ENCODE measurements around the gene BICD1. TPM values are rescaled to one million over a fixed set of nuclear protein-coding genes. Genes with fewer than 3 reads are reported as not detected.

Gene BICD1
- total and polyA plus RNA-seq, 2 donors (not counting 1 experiment from before 2014, with no cell fraction given): 15.2 to 93.5 TPM

GRCh38 chr12:32264961-32265360 is 158.3 kb downstream of the BICD1 start:
- H3K4me1 Mint-ChIP-seq: peaks cover 37% of the 10 kb centered on the region
- peak overlapping the region; percentile 95 to 98 for H3K27ac ChIP-seq (ENCODE audit: low read length in 2 of 2)
- ChIA-PET POLR2A (interaction anchor here (0.6 to 1.5 kb wide), 9 partner anchors 9 to 904 kb away, joined by 3 to 7 read pairs (median 4); partner anchors contain the start of gene BICD1), CTCF (interaction anchor here (1.0 to 1.6 kb wide), 4 partner anchors 35 to 204 kb away, joined by 3 to 6 read pairs (median 5); no protein-coding TSS in a partner anchor)
- no peak overlapping the region for H2AFZ ChIP-seq (ENCODE audit: insufficient read depth, low read depth, low read length, poor library complexity, severe bottlenecking)
- intact Hi-C loops (cut with micrococcal nuclease): loop anchor here (1.0 to 5.0 kb wide), 4 partner anchors 8 to 948 kb away; no protein-coding TSS in a partner anchor
- peak overlapping the region in 1 of 5 experiments; percentile 11 for H3K4me3 ChIP-seq (ENCODE audit: control extremely low read depth in 1 of 5, extremely low read depth in 1 of 5, insufficient read depth in 1 of 5, low read depth in 2 of 5, low read length in 4 of 5)
- H3K4me1 ChIP-seq (ENCODE audit: control insufficient read depth in 2 of 2, insufficient read depth in 2 of 2, low read length in 2 of 2): peaks cover 39 to 40% of the 10 kb centered on the region in 2 donors
- H4K20me1 ChIP-seq (ENCODE audit: control insufficient read depth, insufficient read depth, low read length, poor library complexity, severe bottlenecking): no peaks in the 10 kb centered on the region
- peak overlapping the region; percentile 82 for H3K27ac Mint-ChIP-seq
- peaks cover 0 to 3% of the 10 kb centered on the region in 2 experiments for H3K36me3 ChIP-seq (replicated peaks in 1 of 2; ENCODE audit: control extremely low read depth in 1 of 2, control insufficient read depth in 1 of 2, extremely low read depth in 1 of 2, insufficient read depth in 2 of 2, low read length in 1 of 2)
- H3K27me3 ChIP-seq (replicated peaks in 1 of 4; ENCODE audit: control extremely low read depth in 1 of 4, control insufficient read depth in 3 of 4, insufficient read depth in 4 of 4, low read length in 3 of 4): no peaks in the 10 kb centered on the region
- peaks cover 42% of the 10 kb centered on the region for H3K79me2 ChIP-seq (ENCODE audit: control insufficient read depth, insufficient read depth, low read length)
- H3K9me3 Mint-ChIP-seq (ENCODE audit: insufficient read depth): no peaks in the 10 kb centered on the region
- peak overlapping the region; percentile 67 for H3K4me2 ChIP-seq (replicated peaks; ENCODE audit: low read depth, low read length, poor library complexity, severe bottlenecking)
- peak overlapping the region; percentile 55 for H3K9ac ChIP-seq (ENCODE audit: low read length)
- no peaks in the 10 kb centered on the region for H3K27me3 Mint-ChIP-seq
- no peak for TF ChIP-seq EZH2 (IDR thresholded peaks at IDR 0.05; ENCODE audit: borderline replicate concordance, insufficient read depth, low read depth, low read length, poor library complexity, severe bottlenecking)
- TF ChIP-seq, protein P1, sequence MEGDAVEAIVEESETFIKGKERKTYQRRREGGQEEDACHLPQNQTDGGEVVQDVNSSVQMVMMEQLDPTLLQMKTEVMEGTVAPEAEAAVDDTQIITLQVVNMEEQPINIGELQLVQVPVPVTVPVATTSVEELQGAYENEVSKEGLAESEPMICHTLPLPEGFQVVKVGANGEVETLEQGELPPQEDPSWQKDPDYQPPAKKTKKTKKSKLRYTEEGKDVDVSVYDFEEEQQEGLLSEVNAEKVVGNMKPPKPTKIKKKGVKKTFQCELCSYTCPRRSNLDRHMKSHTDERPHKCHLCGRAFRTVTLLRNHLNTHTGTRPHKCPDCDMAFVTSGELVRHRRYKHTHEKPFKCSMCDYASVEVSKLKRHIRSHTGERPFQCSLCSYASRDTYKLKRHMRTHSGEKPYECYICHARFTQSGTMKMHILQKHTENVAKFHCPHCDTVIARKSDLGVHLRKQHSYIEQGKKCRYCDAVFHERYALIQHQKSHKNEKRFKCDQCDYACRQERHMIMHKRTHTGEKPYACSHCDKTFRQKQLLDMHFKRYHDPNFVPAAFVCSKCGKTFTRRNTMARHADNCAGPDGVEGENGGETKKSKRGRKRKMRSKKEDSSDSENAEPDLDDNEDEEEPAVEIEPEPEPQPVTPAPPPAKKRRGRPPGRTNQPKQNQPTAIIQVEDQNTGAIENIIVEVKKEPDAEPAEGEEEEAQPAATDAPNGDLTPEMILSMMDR (IDR thresholded peaks at IDR 0.05): no peak
- 10% methylated on average over 3 of the region's 5 CpGs for WGBS (ENCODE audit: insufficient coverage)
- DNase-seq: peak; percentile 84
- H3K9me3 ChIP-seq (ENCODE audit: control extremely low read depth in 1 of 3, control insufficient read depth in 2 of 3, insufficient read depth in 1 of 3, low read length in 2 of 3): no peaks in the 10 kb centered on the region
- peak overlapping the region; percentile 33 for H3K4me3 Mint-ChIP-seq
- peak; percentile 77 for ATAC-seq (ENCODE audit: low read depth)

- peaks cover 42% of the 10 kb centered on the region for H3K79me2 ChIP-seq (ENCODE audit: control insufficient read depth, insufficient read depth, low read length)
Observed at GRCh38 chr12:32265456-32265855, 158.8 kb downstream of the BICD1 start.

More at GRCh38 chr12:32265456-32265855, 158.8 kb downstream of the BICD1 start:
- peak overlapping the region; percentile 44 for H2AFZ ChIP-seq (ENCODE audit: insufficient read depth, low read depth, low read length, poor library complexity, severe bottlenecking)
- peak overlapping the region; percentile 55 for H3K9ac ChIP-seq (ENCODE audit: low read length)
- POLR2A ChIA-PET: interaction anchor here (0.6 to 1.5 kb wide), 14 partner anchors 8 to 1841 kb away, joined by 3 to 7 read pairs (median 5); partner anchors contain the start of gene BICD1
- peaks cover 0 to 3% of the 10 kb centered on the region in 2 experiments for H3K36me3 ChIP-seq (replicated peaks in 1 of 2; ENCODE audit: control extremely low read depth in 1 of 2, control insufficient read depth in 1 of 2, extremely low read depth in 1 of 2, insufficient read depth in 2 of 2, low read length in 1 of 2)
- DNase-seq: no peak
- Mint-ChIP-seq H3K27me3 (no peaks in the 10 kb centered on the region), H3K4me3 (peak overlapping the region; percentile 76), H3K4me1 (peaks cover 37% of the 10 kb centered on the region), H3K27ac (peak overlapping the region; percentile 94), H3K9me3 (ENCODE audit: insufficient read depth) (no peaks in the 10 kb centered on the region)
- intact Hi-C loops (cut with micrococcal nuclease): loop anchor here (1.0 to 5.0 kb wide), 4 partner anchors 8 to 948 kb away; no protein-coding TSS in a partner anchor
- peaks cover 39 to 40% of the 10 kb centered on the region in 2 donors for H3K4me1 ChIP-seq (ENCODE audit: control insufficient read depth in 2 of 2, insufficient read depth in 2 of 2, low read length in 2 of 2)
- TF ChIP-seq EZH2 (IDR thresholded peaks at IDR 0.05; ENCODE audit: borderline replicate concordance, insufficient read depth, low read depth, low read length, poor library complexity, severe bottlenecking): no peak
- TF ChIP-seq, protein P1 (IDR thresholded peaks at IDR 0.05): no peak
- ATAC-seq (ENCODE audit: low read depth): no peak
- H4K20me1 ChIP-seq (ENCODE audit: control insufficient read depth, insufficient read depth, low read length, poor library complexity, severe bottlenecking): no peaks in the 10 kb centered on the region
- H3K9me3 ChIP-seq (ENCODE audit: control extremely low read depth in 1 of 3, control insufficient read depth in 2 of 3, insufficient read depth in 1 of 3, low read length in 2 of 3): no peaks in the 10 kb centered on the region
- peak overlapping the region in 2 of 5 experiments; percentile 11 to 51 for H3K4me3 ChIP-seq (ENCODE audit: control extremely low read depth in 1 of 5, extremely low read depth in 1 of 5, insufficient read depth in 1 of 5, low read depth in 2 of 5, low read length in 4 of 5)
- peak overlapping the region; percentile 95 to 98 for H3K27ac ChIP-seq (ENCODE audit: low read length in 2 of 2)
- 17% methylated on average over 2 of the region's 7 CpGs for WGBS (ENCODE audit: insufficient coverage)
- H3K27me3 ChIP-seq (replicated peaks in 1 of 4; ENCODE audit: control extremely low read depth in 1 of 4, control insufficient read depth in 3 of 4, insufficient read depth in 4 of 4, low read length in 3 of 4): no peaks in the 10 kb centered on the region
- peak overlapping the region; percentile 67 for H3K4me2 ChIP-seq (replicated peaks; ENCODE audit: low read depth, low read length, poor library complexity, severe bottlenecking)
- CTCF ChIA-PET: interaction anchor here (0.6 to 1.6 kb wide), 6 partner anchors 35 to 205 kb away, joined by 3 to 6 read pairs (median 4); partner anchors contain the start of gene BICD1
